HEK293 (cell line): ENCODE data around the gene FAM117B.

Source experiments
- BCL11A ChIP-seq: fragments of 450-650 bp; formaldehyde crosslinking; IDR thresholded peaks from 2 replicates; pipeline ENCODE4 v1.5.1; 2016; ENCODE audit warnings: low read depth, missing biosample characterization, missing genetic modification characterization
- SCRT1 ChIP-seq: fragments of 450-650 bp; formaldehyde crosslinking; IDR thresholded peaks from 2 replicates; pipeline ENCODE4 v1.5.1; 2016; ENCODE audit warnings: missing biosample characterization, missing genetic modification characterization, borderline replicate concordance
- ZBTB8A ChIP-seq: fragments of 450-650 bp; formaldehyde crosslinking; IDR thresholded peaks from 2 replicates; pipeline ENCODE4 v1.5.1; 2016; ENCODE audit warnings: missing biosample characterization, missing genetic modification characterization
- ZNF174 ChIP-seq: fragments of 450-650 bp; formaldehyde crosslinking; IDR thresholded peaks from 2 replicates; pipeline ENCODE4 v1.5.0; 2017; ENCODE audit warnings: missing biosample characterization, mild to moderate bottlenecking, missing genetic modification characterization
- ZNF214 ChIP-seq: fragments of 450-650 bp; formaldehyde crosslinking; IDR thresholded peaks from 2 replicates; pipeline ENCODE4 v1.5.1; 2017; ENCODE audit warnings: missing biosample characterization, mild to moderate bottlenecking, missing genetic modification characterization, borderline replicate concordance
- ZNF350 ChIP-seq: fragments of 450-650 bp; formaldehyde crosslinking; IDR thresholded peaks from 2 replicates; pipeline ENCODE4 v1.5.0; 2017; ENCODE audit warnings: missing biosample characterization, mild to moderate bottlenecking, missing genetic modification characterization
- TF ChIP-seq, protein P1 (sequence below): fragments of 450-650 bp; formaldehyde crosslinking; IDR thresholded peaks from 2 replicates; pipeline ENCODE4 v1.5.1; 2016; ENCODE audit warnings: missing biosample characterization, missing genetic modification characterization, borderline replicate concordance
- TF ChIP-seq, protein P2 (sequence below): fragments of 450-650 bp; formaldehyde crosslinking; IDR thresholded peaks from 2 replicates; pipeline ENCODE4 v1.5.1; 2016; ENCODE audit warnings: missing biosample characterization, missing genetic modification characterization
- TF ChIP-seq, protein P3 (sequence below): fragments of 450-650 bp; formaldehyde crosslinking; IDR thresholded peaks from 2 replicates; pipeline ENCODE4 v1.5.1; 2016; ENCODE audit warnings: missing biosample characterization, missing genetic modification characterization
- TF ChIP-seq, protein P4 (sequence below): fragments of 450-650 bp; formaldehyde crosslinking; IDR thresholded peaks from 2 replicates; pipeline ENCODE4 v1.5.1; 2016; ENCODE audit warnings: missing biosample characterization, missing genetic modification characterization, low read depth

DNA sequence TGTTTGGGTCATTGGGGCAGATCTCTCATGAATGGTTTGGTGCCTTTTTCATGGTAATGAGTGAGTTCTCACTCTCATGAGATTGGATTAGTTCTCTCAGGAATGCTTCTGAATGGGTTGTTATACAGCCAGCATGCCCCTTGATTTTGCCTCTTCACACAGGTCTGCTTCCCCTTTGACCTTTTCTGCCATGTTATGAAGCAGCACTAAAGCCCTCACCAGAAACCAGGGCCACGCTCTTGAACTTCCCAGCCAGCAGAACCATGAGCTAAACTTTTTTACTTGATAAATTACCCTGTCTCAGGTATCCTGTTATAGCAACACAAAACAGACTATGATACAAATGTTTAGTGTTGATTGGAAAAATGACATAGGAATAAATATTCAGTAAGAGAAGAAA, 179.5 kb downstream of the FAM117B start:
- no peak for TF ChIP-seq SCRT1
- TF ChIP-seq ZNF174 = no peak
- TF ChIP-seq, protein P1, sequence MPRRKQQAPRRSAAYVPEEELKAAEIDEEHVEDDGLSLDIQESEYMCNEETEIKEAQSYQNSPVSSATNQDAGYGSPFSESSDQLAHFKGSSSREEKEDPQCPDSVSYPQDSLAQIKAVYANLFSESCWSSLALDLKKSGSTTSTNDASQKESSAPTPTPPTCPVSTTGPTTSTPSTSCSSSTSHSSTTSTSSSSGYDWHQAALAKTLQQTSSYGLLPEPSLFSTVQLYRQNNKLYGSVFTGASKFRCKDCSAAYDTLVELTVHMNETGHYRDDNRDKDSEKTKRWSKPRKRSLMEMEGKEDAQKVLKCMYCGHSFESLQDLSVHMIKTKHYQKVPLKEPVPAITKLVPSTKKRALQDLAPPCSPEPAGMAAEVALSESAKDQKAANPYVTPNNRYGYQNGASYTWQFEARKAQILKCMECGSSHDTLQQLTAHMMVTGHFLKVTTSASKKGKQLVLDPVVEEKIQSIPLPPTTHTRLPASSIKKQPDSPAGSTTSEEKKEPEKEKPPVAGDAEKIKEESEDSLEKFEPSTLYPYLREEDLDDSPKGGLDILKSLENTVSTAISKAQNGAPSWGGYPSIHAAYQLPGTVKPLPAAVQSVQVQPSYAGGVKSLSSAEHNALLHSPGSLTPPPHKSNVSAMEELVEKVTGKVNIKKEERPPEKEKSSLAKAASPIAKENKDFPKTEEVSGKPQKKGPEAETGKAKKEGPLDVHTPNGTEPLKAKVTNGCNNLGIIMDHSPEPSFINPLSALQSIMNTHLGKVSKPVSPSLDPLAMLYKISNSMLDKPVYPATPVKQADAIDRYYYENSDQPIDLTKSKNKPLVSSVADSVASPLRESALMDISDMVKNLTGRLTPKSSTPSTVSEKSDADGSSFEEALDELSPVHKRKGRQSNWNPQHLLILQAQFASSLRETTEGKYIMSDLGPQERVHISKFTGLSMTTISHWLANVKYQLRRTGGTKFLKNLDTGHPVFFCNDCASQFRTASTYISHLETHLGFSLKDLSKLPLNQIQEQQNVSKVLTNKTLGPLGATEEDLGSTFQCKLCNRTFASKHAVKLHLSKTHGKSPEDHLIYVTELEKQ (tag by site-specific recombination) = no peak
- no peak for TF ChIP-seq ZBTB8A (tag by site-specific recombination)
- TF ChIP-seq, protein P2, sequence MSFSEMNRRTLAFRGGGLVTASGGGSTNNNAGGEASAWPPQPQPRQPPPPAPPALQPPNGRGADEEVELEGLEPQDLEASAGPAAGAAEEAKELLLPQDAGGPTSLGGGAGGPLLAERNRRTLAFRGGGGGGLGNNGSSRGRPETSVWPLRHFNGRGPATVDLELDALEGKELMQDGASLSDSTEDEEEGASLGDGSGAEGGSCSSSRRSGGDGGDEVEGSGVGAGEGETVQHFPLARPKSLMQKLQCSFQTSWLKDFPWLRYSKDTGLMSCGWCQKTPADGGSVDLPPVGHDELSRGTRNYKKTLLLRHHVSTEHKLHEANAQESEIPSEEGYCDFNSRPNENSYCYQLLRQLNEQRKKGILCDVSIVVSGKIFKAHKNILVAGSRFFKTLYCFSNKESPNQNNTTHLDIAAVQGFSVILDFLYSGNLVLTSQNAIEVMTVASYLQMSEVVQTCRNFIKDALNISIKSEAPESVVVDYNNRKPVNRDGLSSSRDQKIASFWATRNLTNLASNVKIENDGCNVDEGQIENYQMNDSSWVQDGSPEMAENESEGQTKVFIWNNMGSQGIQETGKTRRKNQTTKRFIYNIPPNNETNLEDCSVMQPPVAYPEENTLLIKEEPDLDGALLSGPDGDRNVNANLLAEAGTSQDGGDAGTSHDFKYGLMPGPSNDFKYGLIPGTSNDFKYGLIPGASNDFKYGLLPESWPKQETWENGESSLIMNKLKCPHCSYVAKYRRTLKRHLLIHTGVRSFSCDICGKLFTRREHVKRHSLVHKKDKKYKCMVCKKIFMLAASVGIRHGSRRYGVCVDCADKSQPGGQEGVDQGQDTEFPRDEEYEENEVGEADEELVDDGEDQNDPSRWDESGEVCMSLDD = no peak
- TF ChIP-seq ZNF350 (tag by site-specific recombination) = no peak
- TF ChIP-seq, protein P3, sequence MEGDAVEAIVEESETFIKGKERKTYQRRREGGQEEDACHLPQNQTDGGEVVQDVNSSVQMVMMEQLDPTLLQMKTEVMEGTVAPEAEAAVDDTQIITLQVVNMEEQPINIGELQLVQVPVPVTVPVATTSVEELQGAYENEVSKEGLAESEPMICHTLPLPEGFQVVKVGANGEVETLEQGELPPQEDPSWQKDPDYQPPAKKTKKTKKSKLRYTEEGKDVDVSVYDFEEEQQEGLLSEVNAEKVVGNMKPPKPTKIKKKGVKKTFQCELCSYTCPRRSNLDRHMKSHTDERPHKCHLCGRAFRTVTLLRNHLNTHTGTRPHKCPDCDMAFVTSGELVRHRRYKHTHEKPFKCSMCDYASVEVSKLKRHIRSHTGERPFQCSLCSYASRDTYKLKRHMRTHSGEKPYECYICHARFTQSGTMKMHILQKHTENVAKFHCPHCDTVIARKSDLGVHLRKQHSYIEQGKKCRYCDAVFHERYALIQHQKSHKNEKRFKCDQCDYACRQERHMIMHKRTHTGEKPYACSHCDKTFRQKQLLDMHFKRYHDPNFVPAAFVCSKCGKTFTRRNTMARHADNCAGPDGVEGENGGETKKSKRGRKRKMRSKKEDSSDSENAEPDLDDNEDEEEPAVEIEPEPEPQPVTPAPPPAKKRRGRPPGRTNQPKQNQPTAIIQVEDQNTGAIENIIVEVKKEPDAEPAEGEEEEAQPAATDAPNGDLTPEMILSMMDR (tag by site-specific recombination) = no peak
- TF ChIP-seq, protein P4, sequence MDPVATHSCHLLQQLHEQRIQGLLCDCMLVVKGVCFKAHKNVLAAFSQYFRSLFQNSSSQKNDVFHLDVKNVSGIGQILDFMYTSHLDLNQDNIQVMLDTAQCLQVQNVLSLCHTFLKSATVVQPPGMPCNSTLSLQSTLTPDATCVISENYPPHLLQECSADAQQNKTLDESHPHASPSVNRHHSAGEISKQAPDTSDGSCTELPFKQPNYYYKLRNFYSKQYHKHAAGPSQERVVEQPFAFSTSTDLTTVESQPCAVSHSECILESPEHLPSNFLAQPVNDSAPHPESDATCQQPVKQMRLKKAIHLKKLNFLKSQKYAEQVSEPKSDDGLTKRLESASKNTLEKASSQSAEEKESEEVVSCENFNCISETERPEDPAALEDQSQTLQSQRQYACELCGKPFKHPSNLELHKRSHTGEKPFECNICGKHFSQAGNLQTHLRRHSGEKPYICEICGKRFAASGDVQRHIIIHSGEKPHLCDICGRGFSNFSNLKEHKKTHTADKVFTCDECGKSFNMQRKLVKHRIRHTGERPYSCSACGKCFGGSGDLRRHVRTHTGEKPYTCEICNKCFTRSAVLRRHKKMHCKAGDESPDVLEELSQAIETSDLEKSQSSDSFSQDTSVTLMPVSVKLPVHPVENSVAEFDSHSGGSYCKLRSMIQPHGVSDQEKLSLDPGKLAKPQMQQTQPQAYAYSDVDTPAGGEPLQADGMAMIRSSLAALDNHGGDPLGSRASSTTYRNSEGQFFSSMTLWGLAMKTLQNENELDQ (tag by site-specific recombination) = no peak
- TF ChIP-seq ZNF214 (tag by site-specific recombination) = no peak
- TF ChIP-seq BCL11A (tag by site-specific recombination) = no peak
